Right renal pelvis (tissue), 4 donors: ENCODE results near the gene RHOH. TPM values are rescaled to one million over a fixed set of nuclear protein-coding genes. Genes with fewer than 3 reads are reported as not detected.
"Not testable (repeated sequence)": the region's sequence is repeated elsewhere in the genome, so short reads cannot be mapped to it uniquely, and the experiment has no call there.

ENCODE experiments used
- DNase-seq, 4 donors: peaks; one replicate each; pipeline ENCODE4 v3.0.0-alpha.2; 2013; ENCODE audit warnings: low read depth in 4 of 4, low spot score in 3 of 4, missing footprints in 1 of 4
- polyA plus RNA-seq, 4 donors: library from polyadenylated mRNA; unstranded; fragments of 120-200 nt; gene quantifications; one replicate each; pipeline ENCODE4 v1.2.1, GENCODE V29; 2013; ENCODE audit not compliant: insufficient read length in 4 of 4

The RHOH gene
- polyA plus RNA-seq, 4 donors, result 0.28 to 0.86 (median 0.55) TPM

- no peak for DNase-seq
Observed at GRCh38 chr4:40255393-40256281, 58.8 kb downstream of the RHOH start.

DNA sequence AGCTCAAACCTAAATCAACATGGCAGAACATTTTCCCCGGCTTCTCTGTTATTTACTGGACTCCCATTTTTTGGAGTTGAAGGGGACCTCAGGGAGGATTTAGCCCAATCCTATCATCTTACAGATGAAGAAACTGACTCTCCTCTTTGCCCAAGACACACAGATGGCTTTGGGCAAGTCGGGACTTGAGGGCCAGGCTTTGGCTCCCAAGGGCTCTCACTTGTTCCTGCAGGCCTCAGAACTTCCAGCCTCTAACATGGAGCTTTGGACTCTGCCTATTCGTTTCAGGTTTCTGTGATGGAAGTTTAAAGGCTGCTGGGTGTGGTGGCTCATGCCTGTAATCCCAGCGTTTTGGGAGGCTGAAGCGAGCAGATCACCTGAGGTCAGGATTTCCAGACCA is 59.5 kb downstream of the RHOH start:
- DNase-seq, result no peak

- DNase-seq, result no peak
Observed at GRCh38 chr4:40256817-40257216, 60.0 kb downstream of the RHOH start.

GRCh38 chr4:40258627-40259026 is 61.8 kb downstream of the RHOH start:
- no peak for DNase-seq

DNA sequence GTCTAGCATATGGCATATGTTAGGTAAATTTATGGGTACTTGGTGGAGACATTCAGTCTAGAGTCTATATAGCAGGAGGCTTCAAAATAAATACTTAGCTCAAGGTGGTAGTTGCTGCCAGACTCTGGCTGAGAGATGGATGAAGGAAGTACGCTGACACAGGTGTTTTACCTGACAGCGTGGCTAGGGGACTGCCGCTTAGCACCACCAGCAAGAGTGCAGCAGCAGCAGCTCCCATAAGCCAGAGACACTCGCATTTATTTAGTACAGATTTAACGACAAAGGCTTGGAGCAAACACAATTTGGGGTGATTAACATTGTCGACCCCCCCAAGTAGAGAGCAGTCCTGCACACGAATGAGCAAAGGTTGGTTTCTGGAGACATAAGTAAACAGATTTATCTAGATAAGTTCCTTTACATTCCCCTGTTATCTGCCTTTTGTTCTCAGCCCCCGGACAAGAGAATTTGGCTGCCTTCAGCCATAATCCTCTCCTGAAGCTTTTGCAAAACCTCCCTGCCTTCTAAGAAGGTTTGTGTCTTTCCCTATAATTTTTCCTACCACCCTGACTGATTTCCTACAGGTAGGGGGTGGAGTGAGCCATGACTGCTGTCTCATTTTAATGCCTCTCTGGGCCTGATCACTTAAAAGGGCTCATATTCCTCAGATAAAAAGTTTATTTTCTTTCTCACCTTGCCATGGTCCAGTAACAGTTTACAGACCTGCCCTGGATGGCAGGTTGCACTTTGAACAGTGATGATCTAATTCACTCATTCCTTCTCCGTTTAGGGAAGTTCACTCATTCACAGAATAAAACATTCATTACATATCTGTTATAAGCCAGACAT is 64.6 kb downstream of the RHOH start:
- no peak for DNase-seq

DNA sequence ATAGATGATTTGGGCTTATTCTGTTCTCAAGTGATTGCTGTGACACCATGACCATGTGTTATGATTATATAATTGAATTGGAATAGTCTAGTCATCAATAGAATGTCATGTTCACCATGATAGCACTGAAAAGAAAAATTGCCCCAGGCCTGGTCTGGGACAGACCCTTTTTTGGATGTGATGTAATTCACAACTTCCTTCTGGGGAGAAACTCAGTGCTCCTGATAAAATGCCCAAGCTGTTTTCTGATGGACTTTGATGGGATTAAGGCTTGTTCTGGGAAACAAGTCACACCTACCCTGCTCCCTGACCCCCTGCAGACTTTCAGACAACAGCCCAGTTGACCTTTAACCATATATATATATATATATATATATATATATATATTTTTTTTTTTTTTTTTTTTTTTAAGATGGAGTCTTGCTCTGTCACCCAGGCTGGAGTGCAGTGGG is 65.3 kb downstream of the RHOH start:
- no peak for DNase-seq

GRCh38 chr4:40262861-40263260 is 66.0 kb downstream of the RHOH start:
- DNase-seq, result no peak

DNA sequence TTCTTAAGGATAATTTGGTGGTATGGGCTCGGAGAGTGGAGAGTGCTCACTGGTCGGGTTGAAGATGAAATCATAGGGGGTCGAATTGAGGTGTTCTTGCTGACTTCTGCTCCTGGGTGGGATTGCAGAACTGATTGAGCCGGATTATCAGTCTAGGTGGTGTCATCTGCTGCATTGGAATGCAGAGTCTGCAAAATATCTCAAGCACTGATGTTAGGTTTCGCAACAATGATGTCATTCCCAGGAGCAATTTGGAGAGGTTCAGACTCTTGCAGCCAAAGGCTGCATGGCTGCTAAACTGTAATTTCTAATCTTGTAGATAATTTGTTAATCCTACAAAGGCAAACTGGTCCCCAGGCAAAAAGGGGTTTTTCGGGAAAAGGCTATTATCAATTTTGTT is 67.7 kb downstream of the RHOH start:
- DNase-seq, result no peak

- no peak for DNase-seq
Observed at GRCh38 chr4:40264995-40265909, 68.4 kb downstream of the RHOH start.

DNA sequence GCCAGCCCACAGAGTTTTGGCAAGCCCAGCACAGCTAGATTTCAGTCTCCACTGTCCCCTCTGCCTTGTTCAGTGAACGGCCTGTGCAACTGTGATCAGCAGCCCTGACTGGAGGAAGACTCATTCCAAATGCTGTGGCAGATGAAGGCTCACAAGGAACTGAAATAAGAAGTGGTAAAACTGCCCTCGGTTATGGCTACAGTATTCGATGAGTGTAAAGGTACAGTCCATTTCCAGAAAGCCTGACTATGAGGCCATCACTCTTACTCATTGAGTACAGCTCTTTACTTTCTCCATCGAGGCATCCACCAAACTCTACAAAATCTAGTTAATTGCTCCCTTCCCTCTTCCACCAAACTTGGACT is 69.1 kb downstream of the RHOH start:
- DNase-seq, result no peak

- DNase-seq, result no peak
Observed at GRCh38 chr4:40269133-40269532, 72.3 kb downstream of the RHOH start.

- no peak for DNase-seq
Observed at GRCh38 chr4:40270609-40271008, 73.8 kb downstream of the RHOH start.

- no peak for DNase-seq
Observed at GRCh38 chr4:40275065-40275730, 78.4 kb downstream of the RHOH start.

- DNase-seq, result no peak
Observed at GRCh38 chr4:40276546-40276945, 79.7 kb downstream of the RHOH start.

DNA sequence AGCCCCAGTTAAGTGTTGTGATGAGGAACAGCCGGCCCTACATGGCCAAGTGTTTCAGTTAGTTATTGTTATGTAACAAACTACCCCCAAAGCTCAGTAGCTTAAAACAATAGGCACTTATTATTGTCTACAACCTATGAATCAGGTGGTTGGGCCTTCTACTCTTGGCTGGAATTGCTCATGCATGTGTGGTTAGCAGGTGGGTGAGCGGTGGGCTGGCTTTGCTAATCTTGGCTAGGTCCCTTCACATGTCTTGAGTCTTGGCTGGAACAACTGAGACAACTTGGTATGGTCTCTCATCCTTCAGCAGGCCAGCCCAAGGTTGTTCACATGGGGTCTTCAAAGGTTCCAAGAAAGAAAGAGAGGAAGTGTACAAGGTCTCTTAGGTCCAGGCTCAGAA is 83.8 kb downstream of the RHOH start:
- DNase-seq, result no peak

DNA sequence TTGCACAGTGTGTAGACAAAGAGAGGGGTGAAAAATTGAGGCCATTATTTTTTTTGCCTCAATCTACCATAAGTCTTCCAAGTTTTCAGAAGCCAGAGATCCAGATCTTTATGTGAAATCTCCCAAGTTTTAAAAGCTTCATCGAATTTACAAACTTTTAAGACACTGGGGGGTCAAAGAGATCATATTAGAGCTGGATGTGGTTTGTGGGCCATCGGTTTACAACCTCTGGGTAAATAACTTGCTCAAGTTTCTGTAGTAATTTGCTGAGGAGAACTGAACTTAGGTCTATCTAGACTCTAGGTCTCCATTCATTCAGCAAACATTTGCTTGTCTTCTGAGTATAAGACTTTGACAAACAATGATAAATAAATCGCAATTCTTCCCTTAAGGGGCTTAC is 84.3 kb downstream of the RHOH start:
- DNase-seq, result no peak

DNA sequence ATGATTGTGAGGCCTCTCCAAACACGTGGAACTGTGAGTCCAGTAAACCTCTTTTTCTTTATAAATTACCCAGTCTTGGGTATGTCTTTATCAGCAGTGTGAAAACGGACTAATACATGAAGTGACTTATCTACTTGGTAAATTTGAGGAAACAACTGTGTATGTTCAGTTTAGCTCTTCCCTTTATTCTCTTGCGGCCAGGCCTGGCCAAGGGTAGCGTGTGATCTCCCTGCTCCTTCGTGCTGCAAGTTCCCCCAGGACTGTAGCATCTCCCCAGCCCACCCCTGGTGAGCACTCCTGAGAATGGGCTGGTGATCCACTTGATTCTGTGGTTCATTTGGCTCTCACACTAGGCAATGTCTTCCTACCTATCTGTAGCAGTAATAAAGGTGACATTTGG is 85.1 kb downstream of the RHOH start:
- DNase-seq, result no peak

DNA sequence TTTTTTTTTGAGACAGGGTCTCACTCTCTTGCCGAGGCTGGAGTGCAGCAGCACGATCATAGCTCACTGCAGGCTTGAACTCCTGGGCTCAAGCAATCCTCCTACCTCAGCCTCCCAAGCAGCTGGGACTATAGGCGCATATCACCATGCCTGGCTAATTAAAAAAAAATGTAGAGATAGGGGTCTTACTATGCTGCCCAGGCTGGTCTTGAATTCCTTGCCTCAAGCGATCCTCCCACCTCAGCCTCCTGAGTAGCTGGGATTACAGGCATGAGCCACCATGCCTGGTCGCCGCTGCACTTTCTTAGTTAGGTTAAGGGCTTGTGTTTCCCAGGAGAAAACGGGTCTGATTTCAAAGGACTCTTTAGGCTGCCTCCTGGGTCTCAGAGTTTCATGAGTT is 86.0 kb downstream of the RHOH start:
- not testable (repeated sequence) for DNase-seq

DNA sequence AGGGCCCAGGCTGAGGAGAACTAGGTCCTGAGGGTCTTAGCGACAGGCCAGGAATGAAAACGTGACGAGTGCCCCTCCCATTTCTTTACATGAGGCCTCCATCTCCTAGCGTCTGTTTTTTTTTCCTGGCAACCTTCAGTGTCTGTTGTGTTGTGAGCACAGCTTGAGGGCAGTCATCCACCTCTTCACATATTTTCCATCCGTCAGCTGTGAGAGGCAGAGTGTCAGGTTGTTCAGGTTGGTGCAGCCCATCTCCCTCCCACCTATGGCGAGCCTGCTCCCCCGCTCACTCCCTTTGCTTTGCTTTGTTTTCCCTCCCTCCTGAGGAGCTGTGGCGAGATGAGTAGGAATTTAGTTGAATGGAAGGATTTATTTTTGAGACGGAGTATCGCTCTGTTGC is 86.6 kb downstream of the RHOH start:
- no peak for DNase-seq

DNA sequence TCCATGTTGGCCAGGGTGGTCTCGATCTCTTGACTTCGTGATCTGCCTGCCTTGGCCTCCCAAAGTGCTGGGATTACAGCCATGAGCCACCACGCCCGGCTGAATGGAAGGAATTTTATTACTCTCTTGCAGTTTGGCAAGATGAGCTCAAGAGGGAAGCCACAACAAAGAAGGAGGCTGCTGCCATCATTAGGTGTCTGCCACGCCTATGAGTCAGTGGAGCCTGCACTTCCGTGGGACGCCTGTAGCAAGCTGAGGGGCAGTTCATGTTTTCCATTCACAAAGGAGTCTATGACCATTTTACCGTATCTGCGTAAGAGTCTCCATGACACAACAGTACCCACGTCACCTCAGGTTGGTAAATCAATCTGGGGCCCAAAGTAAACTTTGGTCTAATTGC is 87.1 kb downstream of the RHOH start:
- DNase-seq, result no peak
